Measurements from ENCODE around the gene UTF1. TPM values are rescaled to one million over a fixed set of nuclear protein-coding genes. Genes with fewer than 3 reads are reported as not detected.
A peak's percentile ranks its signal among the peaks of the same experiment; 100 is the strongest.

UTF1 gene
- total RNA-seq, 1 donor from 2014 or later: 0.61 TPM

DNA sequence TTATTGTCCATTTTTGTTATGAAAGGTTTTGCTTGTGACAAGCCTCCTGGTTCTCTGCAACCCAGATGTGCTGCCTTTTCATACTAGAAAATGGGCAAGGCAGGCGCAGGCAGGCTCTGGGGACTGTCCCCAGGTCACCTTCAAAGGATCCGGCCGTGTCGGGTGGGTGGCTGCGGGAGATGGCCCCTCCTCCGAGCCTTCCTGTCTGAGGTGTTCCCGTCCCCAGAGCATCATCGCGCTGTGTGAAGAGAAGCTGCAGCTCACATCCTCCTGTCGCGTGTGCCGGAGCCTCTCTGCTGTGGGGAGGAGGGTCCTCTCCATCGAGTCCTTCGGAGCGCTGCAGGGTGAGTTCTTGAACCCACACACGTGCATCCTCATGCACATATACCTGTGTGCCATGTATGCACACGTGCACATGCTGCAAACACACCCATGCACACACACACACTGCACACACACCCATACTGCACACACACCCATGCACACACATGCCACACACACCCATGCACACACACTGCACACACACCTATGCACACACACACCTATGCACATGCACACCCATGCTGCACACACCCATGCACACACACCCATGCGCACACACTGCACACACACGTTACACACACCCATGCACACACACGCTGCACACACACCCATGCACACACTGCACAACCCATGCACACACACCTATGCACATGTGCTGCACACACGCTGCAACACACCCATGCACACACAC, 46.2 kb upstream of the UTF1 start:
- no peak overlapping the region for H3K4me3 Mint-ChIP-seq (ENCODE audit: unreplicated experiment)
- H3K27ac Mint-ChIP-seq (ENCODE audit: unreplicated experiment): peak overlapping the region; percentile 4
- TF ChIP-seq, protein P1, sequence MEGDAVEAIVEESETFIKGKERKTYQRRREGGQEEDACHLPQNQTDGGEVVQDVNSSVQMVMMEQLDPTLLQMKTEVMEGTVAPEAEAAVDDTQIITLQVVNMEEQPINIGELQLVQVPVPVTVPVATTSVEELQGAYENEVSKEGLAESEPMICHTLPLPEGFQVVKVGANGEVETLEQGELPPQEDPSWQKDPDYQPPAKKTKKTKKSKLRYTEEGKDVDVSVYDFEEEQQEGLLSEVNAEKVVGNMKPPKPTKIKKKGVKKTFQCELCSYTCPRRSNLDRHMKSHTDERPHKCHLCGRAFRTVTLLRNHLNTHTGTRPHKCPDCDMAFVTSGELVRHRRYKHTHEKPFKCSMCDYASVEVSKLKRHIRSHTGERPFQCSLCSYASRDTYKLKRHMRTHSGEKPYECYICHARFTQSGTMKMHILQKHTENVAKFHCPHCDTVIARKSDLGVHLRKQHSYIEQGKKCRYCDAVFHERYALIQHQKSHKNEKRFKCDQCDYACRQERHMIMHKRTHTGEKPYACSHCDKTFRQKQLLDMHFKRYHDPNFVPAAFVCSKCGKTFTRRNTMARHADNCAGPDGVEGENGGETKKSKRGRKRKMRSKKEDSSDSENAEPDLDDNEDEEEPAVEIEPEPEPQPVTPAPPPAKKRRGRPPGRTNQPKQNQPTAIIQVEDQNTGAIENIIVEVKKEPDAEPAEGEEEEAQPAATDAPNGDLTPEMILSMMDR (IDR thresholded peaks at IDR 0.05; ENCODE audit: partially characterized antibody, unreplicated experiment): no peak
- peak; percentile 19 for DNase-seq
- peaks cover 10% of the 10 kb centered on the region for H3K27me3 Mint-ChIP-seq (ENCODE audit: unreplicated experiment)
- H3K36me3 Mint-ChIP-seq (ENCODE audit: unreplicated experiment): no peaks in the 10 kb centered on the region
- H3K9me3 Mint-ChIP-seq (ENCODE audit: unreplicated experiment): peaks cover 5% of the 10 kb centered on the region
- H3K4me1 Mint-ChIP-seq (ENCODE audit: low read depth, unreplicated experiment): peaks cover 12% of the 10 kb centered on the region

- TF ChIP-seq, protein P1 (IDR thresholded peaks at IDR 0.05; ENCODE audit: partially characterized antibody, unreplicated experiment): no peak
- Mint-ChIP-seq H3K36me3 (ENCODE audit: unreplicated experiment) (no peaks in the 10 kb centered on the region), H3K4me1 (ENCODE audit: low read depth, unreplicated experiment) (peaks cover 12% of the 10 kb centered on the region), H3K9me3 (ENCODE audit: unreplicated experiment) (peaks cover 5% of the 10 kb centered on the region), H3K27me3 (ENCODE audit: unreplicated experiment) (peaks cover 11% of the 10 kb centered on the region), H3K27ac (ENCODE audit: unreplicated experiment) (no peak overlapping the region), H3K4me3 (ENCODE audit: unreplicated experiment) (no peak overlapping the region)
- no peak for DNase-seq
Measured at GRCh38 chr10:133184591-133185244, 45.3 kb upstream of the UTF1 start.

GRCh38 chr10:133185421-133185820, 44.6 kb upstream of the UTF1 start:
- H3K27ac Mint-ChIP-seq (ENCODE audit: unreplicated experiment): no peak overlapping the region
- no peaks in the 10 kb centered on the region for H3K36me3 Mint-ChIP-seq (ENCODE audit: unreplicated experiment)

GRCh38 chr10:133185916-133186315, 44.1 kb upstream of the UTF1 start:
- no peaks in the 10 kb centered on the region for H3K36me3 Mint-ChIP-seq (ENCODE audit: unreplicated experiment)
- peaks cover 9% of the 10 kb centered on the region for H3K4me1 Mint-ChIP-seq (ENCODE audit: low read depth, unreplicated experiment)
- DNase-seq: peak; percentile 60
- TF ChIP-seq, protein P1 (IDR thresholded peaks at IDR 0.05; ENCODE audit: partially characterized antibody, unreplicated experiment): no peak
- H3K9me3 Mint-ChIP-seq (ENCODE audit: unreplicated experiment): peaks cover 7% of the 10 kb centered on the region
- H3K4me3 Mint-ChIP-seq (ENCODE audit: unreplicated experiment): no peak overlapping the region
- no peak overlapping the region for H3K27ac Mint-ChIP-seq (ENCODE audit: unreplicated experiment)
- peaks cover 8% of the 10 kb centered on the region for H3K27me3 Mint-ChIP-seq (ENCODE audit: unreplicated experiment)

More at GRCh38 chr10:133185421-133185820, 44.6 kb upstream of the UTF1 start:
- DNase-seq: no peak
- Mint-ChIP-seq H3K4me3 (ENCODE audit: unreplicated experiment) (no peak overlapping the region), H3K9me3 (ENCODE audit: unreplicated experiment) (peaks cover 5% of the 10 kb centered on the region), H3K4me1 (ENCODE audit: low read depth, unreplicated experiment) (peaks cover 12% of the 10 kb centered on the region), H3K27me3 (ENCODE audit: unreplicated experiment) (peaks cover 11% of the 10 kb centered on the region)
- TF ChIP-seq, protein P1 (IDR thresholded peaks at IDR 0.05; ENCODE audit: partially characterized antibody, unreplicated experiment): no peak
